HG02610 (cell line): ENCODE data around the gene RGMA.
"Not testable (repeated sequence)": the region's sequence is repeated elsewhere in the genome, so short reads cannot be mapped to it uniquely, and the experiment has no call there.

ENCODE experiments used
- ATAC-seq: cut with Tn5 transposase; IDR thresholded peaks from one replicate; pipeline ENCODE4 v1.9.1; 2021; ENCODE audit warnings: mild to moderate bottlenecking, moderate library complexity; ENCODE audit not compliant: unreplicated experiment

RGMA gene

DNA sequence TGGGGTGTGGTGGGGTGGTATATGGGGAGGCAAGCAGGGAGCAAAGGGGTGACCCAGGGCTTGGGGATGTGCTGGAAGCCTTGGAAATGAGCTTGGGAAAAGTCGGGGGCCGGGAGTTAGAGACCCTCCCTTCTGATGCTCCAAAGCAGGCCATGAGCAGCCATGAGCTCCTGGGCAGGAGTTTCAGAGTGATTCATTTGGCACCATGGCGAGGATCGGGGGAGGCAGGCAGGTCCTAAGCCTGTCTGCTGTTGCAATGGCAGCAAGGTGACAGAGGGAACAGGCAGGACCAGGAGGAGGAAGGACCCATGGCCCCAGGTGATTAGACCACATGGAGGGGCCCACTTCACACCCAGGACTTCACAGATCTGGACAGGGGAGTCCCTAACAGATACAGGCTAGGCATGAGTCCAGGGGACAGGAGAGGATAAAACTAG lies 21.3 kb downstream of the RGMA start:
- no peak for ATAC-seq

DNA sequence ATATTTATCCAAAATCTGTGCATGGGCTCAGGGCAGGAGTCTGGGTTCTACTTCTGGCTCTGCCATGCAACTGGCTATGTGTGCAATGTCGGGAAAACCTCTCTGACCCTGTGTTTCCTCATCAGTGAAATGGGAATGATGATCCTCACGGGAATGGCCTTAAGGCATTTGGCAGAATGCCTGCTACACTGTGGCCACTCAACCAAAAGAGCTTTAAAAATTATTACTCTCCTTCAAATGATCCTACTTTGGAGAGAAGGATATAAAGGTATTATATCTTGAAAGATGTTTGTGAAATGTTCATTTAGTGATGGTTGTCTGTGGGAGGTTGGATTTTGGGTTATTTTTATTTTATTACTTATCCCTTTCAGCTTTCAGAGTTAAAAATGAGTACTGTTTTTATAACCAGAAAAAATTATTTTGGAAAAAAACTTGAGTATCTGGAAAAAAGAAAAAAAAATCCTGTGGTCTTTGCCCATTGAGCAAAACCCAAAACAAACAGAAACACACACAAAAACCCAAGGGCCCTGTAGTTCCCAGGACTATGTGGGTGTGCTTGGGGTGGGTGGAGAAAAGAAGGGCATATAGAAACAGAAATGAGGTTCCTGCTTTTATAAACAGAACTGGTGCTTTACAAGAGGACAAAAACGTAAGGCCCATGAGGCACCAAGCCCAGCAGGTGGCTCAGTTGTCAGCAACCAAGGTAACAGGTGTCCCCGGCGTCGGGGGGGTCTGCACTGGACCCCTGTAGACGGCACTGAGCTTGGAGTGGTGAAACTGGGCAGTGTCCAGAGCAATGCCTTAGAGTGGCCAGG lies 22.0 kb downstream of the RGMA start:
- ATAC-seq, result no peak

DNA sequence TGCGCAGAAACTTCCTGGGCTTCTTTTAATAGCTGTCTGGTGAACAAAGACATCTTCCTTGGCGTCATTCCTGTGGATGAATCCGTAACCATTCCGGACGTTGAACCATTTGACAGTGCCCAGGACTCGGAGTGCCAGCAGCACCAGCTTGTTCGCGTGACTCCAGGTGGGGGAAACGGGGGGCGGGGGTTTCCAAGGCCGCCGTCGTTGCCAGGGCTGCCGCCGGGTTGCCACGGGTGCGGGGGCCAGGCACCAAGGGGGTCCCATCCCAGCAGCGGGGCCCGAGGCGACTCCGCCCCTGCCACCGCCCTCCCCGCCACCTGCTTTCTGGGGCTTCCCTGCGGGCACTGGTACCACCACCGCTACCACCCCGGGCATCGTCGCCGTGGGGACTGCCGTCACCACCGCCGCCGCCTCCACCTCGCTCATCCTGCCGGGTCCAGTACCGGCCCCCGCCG lies 22.8 kb downstream of the RGMA start:
- no peak for ATAC-seq

DNA sequence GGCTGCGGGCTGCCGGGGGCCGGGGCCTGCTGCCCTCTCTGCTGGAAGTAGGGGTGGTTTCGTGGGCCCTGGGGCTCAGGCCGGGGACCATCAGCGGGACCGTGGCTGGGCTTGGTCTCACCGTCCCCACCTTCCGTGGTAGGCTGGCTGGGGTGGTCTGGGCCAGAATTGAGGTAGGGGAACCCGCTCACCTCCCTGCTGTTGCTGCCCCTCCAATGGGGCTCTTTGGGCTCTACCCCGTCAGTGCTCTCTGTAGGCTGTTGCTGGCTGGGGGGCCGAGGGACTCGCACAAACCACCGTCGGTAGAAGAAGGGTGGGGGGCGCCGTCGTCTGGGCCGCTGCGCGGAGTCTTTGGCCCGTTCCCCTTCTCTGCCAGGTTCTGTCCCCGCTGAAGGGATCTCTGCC lies 23.4 kb downstream of the RGMA start:
- no peak for ATAC-seq

DNA sequence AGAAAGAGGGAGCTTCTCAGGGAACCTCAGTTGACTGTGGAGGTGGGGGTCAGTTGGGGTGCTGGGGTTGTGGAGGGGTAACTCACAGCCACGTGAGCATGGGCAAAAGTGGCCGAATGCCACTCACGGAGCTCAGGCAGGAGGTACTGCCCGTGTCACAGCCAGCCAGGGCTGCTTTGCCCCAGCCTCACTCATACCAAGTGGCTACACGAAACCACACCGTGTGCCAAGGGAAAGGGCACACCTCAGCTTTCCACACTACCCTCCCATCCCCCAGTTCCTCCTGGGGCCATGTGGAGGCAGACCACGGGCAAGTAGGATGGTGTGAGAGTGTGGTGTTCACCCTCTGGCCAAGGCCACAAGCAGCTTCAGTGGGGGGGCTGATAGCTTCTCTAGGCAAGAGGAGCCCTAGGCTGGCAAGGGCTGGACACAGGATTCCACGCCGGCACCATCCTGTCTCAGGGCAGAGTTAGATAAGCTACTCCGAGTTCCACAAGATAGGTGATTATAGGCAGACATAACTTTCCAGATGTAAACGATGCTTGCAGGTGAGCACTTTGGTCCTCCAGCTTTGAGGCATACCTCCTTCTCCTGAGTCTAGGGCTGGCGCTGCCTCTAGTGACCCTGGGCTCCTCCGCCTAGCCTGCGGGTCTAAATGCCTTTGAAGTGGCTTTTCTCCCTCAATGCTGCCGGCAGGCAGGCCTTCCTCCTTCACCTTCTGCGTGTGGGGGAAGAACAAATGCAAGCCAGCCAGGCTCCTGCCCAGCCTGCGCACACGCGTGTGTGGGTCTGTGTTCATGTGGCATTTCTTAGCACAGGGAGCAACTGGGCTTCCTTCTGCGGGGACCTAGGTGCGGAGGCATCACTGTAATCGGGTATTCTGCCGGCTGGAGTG lies 25.0 kb downstream of the RGMA start:
- no peak for ATAC-seq

DNA sequence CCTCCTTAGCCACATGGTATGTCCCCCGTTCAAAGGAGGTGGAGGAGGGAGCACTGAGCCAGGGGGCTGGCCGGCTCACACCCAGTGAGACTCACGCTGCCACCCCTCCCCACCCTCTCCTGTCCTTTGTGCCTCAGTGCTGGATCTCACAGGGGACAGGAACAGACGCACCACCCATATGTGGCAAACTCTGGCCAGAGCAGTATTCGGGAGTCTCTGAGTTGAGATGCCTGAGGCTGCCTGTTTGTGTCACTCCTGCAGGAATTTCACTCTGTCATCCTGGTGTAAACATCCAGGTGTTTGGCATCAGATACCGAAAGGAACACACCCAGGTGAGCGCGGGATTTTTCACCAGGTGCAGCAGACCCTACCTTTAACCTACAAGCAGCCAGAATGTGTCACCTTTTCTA lies 25.7 kb downstream of the RGMA start:
- ATAC-seq, result no peak

DNA sequence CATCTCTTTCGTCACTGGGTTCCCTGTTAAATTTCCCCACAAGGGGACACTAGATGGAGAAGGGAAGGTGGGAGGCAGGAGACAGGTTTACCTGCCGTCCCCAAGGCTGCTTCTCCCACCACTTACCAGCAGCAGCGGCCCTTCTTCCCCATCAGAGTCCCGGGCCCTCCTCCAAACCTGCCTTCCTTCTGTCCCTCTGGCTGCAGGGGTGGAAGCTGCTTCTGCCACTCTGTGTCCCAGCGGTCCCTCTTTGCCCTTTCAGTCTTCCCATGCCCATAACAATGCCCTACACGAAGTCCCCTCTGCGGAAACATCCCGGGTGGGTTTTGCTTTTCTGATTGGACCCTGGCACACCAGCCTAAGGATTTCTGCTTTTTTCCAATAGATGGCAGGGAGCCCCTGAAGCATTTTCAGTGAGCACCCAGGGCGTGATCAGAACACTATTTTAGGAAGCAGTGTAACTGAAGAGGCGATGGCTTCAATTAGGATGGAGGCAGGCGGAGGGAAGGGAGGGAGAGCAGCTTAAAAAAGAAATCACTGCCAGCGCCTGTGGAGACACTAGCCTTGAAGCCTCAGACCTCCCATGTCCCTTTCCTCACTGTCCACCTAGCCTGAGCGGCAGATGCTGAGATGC lies 26.3 kb downstream of the RGMA start:
- ATAC-seq, result not testable (repeated sequence)

DNA sequence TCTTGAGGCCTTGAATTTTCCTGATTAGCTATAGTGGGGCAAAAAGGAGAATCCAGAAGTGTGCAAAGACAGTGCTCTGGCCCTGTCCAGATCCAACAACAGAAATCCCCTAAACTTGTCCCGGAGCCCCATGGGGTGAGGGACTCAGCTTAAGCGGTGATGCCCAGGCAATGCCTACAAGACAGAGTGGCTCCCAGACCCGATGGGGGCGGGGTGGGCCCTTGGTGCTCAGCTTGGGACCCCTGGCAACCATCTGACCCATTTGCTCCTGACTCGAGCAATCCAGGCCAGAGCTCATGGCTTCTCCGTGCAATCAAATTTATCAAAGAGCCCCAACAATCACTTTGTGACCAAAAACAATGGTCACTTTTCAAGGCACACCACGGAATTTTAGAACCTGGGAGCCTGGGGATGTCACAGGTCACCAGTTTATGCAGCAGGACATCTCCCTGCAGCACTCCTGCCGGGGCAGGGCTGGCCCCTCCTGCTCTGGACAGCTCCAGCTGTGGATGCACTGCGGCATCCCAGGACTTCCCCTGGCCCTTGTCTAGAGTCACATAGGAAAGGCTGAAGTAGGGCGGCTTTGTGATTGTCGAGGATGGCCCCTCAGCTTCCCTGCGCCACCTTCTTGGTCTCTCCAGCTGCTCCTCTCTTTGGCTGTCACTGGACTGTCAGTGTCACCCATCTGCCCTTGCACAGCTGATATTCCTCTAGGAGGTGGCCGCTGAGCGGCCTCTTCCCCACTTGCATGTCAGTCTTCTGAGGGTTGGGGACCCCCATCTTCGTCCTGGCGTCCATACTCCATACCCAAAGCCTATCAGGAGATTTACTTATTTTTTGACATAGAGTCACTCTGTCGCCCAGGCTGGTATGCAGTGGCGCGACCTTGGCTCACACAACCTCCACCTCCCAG lies 28.4 kb downstream of the RGMA start:
- ATAC-seq, result no peak

DNA sequence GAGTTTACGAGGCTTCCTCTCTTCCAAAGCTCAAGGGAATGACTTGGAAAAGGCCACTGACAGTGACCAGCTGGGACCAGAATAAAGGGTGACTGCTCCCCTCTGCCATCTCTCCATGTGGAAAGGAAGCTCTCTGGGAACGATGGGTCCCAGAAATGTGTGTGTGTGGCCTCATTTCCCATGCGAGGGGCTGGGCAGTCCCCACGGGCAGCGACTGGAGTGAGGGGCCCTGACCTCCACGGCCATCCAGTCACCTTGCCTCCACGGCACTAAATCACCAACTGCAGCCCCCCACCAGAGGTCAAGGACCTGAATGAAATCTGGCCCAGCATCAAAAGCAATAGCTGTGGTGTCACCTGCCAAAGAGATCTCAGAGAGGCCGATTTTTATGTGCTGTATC lies 29.6 kb downstream of the RGMA start:
- no peak for ATAC-seq

DNA sequence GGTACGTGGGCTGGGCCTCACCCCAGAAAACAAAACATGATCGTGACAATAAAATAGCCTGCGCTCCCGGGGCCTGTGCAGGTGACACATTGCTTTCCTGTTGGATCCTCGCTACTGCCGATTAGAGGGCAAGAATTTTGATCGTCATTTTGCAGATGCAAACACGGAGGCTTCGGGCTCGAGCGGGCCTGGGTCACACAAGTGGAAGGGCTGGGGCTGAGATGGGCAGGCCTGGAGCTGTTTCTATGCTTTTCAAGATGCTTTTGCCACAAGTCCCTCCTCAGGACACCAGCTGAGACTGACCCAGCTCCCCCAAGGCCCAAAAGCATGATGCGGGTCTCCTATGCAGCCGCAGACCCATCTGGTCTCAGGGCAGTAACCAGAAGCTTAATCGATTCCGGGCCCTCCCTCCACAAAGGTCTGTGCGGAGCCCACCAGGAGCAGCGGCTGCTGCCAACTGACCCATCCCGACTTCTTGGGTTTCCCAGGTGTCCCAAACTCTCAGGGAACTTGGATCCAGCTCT lies 30.0 kb downstream of the RGMA start:
- ATAC-seq, result no peak

DNA sequence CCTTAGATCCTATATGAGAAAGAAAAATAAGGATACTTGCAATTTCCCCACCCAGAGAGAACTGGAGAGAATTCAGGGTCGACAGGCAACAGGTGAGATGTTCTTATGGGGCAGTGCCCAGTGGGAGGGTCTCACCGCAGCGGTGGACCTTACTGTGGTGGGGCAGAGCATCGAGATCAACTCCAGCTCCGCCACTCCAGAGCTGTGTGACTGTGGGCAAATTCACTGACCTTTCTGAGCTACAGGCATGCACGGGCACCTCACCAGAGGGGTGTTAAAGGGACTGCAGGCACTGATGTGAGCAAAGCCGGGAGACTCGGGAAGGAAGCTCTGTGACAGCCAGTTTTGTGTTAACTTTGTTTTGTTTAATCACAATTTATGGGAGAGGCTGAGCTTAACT lies 30.9 kb downstream of the RGMA start:
- no peak for ATAC-seq

DNA sequence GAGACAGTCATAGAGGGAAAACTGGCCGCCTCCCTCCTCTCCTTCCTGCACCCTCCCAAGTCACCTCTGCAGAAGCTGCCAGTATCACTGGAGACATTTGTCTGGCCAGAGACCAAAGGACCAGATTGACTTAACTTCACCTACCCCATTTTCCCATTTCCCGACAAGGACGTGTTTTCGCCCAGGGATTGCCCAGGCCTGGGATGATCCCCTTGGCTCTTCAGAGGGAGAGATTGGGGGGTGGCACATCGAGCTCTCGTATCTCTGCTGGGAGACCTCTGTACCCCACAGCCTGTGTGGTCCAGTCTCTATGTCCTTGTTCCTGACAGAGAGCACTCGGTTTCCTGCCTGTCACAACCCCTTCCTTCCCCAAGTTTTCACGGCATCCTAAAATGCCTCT lies 31.4 kb downstream of the RGMA start:
- ATAC-seq, result no peak

DNA sequence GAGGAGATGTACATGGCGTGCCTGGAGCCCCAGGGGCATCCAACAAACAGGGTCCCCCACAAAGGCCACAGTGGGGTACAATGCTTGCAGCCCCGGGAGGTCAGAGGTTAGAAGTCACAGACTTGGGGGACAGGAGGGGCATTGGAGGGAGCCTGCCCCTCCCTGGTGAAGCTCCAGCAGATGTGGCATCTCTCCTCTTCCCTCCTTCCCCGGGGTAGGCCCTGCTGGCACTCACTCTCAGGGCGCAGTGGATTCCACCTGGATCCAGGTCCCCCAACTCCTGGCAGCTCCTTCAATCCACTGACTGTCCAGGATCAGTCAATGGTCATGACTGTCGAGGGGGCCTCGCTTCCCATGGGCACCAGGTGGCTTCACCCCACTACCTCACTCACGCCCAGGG lies 32.2 kb downstream of the RGMA start:
- ATAC-seq, result no peak

DNA sequence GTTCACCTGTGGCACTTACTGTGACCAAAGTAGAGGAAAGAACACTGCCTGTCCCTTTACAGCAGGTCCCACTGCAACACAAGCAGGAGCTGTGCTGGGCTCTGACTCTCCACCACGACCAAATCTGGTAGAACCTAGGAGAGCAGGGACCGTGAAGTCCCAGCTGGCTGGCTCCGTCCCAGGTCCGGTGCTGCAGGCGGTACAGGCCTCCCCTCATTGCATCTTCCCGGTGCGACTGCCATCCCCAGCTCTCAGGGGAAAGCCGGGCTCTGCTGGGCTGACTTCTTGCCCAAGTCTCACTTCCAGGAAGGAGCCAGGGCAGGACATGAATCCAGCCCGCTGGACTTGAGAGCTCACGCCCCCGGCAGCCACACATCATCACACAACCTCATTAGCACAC lies 33.8 kb downstream of the RGMA start:
- ATAC-seq, result no peak

DNA sequence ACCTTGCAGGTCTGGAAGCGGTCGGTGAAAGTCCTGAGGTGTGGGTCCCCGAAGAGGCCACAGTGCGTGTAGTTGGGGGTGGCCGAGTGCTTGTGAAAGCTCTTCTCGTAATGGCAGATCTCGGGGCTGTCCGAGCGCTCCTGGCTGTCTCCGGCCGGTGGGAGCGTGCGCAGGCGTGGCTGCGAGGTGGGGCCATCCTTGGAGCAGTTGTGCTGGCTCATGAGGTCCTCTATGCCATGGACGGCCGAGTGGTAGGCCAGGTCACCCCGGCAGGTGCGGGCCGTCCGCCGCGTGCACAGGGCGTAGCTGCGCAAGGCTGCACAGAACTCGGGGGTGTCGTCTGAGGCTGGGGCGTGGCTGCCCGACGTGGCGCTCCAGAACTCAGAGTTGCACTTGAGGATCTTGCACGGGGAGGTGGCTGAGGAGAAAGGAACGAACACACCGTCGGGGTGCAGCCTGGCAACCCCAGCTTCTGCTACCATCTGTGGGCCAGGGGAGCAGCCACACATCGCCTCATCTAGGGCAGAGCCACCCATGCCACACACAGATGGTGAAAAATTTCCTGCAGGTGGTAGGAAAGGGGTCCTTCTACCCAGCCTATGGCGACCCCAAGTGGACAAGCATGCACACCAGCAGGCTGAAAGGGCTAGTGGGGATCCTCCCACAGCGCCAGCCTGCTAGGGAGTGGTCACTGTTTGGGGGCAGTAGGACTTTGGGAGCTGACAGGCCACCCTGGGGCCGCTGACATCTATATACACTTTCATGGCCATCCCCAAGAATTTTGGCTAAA lies 36.7 kb downstream of the RGMA start:
- no peak for ATAC-seq

DNA sequence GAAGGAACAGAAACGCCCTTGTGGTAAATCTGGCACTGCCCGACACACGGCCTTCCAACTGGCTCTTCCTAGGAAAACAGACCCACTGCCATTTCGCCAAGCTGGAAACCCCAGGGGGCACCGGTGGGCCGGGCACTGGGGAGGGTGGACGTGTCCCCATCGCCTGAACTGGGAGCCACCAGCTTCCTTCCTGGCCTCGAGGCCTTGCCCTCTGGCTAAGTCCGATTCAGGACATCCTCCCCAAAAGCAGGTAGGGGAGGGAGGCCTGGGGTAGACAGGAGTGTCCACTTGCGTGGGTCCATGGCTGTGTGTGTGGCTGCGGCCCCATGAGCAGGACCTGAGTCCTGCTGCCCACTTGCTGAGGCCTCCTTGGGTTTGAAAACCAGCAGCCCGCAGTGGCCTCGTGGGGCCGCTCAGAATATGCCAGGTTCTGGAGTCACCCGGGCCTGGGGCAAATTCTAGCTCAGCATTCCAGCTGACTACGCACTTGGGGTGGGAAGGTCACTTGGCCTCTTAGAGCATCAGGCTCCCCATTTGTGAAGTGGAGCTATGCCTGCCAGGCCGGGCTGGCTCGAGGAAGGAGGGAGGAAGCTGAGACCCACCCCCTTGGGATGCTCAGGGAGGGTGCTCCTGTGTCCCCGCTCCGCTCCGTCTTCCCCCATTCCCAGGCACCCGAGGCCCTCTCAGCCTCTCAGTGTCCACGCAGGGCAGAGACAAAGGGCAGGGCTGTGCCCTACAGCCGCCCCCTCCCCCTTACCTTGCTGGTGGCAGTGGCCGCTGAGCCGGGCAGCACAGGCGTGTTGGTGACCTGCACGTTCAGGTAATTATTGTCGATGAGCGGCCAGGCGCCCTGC lies 37.5 kb downstream of the RGMA start:
- ATAC-seq, result no peak

DNA sequence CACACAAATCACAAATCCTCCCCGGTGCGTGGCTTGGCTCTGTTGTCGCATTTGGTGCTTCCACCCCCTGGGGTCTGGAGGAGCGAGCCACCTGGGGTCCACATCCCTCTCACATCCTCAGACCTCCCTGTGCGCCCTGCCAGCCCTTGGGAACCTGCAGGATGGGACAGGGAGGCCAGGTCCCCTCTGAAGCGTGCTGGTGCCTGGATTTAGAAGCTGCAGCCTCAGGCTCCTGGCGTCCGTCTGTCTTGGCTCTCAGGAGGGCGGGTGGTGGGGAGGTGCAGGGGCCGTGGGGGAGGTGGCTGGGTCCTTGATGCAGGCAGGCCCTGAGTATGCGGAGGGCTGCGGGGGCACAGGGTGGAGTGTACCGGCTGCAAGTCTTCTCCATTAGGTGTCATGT lies 38.4 kb downstream of the RGMA start:
- no peak for ATAC-seq

DNA sequence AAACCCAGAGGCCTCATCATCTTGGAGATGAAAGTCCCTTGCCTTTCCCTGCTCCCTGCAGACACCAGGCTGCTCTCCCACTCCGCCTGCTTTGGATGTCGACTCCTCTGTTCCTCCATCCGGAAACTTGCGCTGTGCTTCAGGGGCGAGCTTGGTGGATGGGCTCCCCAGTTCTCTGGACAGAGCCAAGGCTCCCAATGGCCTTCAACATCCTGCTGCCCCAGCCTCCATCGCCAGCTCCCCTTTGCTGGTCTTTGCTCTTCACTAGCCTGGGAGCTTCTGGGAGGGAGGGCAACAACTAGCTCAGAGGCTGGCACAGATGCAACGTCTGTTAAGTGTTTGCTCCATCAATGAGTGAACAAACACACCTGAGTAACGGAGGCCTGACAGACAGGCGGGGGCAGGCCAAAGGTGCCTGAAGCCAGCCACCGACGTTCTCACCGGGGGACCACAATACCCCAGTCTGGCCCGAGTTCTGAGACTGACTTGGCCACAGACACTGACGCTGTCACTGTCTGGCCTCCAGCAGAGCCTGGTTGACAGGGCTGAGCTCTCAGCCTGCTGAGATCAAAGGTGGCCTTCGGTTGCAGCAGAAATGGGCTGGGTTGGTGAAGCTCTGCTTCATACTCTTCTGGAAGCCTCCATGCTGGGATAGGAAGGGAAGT lies 39.0 kb downstream of the RGMA start:
- ATAC-seq, result no peak
